OCI-LY7 (cell line): Measurements from ENCODE around the gene ASPRV1.

Experiments
- EZH2phosphoT487 ChIP-seq: fragments of 200-600 bp; sonication (generic); IDR thresholded peaks from 2 replicates; pipeline ENCODE4 v1.6.1; 2018; ENCODE audit warnings: low read depth, borderline replicate concordance, mild to moderate bottlenecking, mixed run types, antibody characterized with exemption, low read length, moderate library complexity, mixed read lengths
- TF ChIP-seq, protein P1 (sequence below): fragments of 200-600 bp; sonication (generic); conservative IDR thresholded peaks from 2 replicates; pipeline ENCODE4 v1.5.1; 2014; ENCODE audit warnings: mild to moderate bottlenecking, antibody characterized with exemption, low read length, moderate library complexity, mixed read lengths

DNA sequence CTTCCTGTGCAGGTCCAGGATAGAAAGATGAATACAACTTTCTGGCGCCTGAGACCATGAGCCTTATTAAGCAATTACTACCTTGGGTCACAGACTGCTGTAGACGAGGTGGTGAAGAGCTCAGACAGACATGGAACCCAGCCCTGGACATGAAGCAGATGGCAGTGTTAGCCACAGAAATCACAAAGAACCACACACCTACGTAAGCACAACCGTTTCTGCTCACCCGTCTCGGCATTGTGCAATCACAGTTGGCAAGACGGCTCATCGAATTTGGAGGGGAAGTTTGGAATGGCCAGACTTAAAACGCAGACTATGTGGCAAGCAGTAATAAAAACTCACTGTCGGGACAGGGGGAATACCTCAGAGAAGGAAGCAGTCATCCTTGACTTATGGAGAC, 24.3 kb upstream of the ASPRV1 start:
- TF ChIP-seq, protein P1, sequence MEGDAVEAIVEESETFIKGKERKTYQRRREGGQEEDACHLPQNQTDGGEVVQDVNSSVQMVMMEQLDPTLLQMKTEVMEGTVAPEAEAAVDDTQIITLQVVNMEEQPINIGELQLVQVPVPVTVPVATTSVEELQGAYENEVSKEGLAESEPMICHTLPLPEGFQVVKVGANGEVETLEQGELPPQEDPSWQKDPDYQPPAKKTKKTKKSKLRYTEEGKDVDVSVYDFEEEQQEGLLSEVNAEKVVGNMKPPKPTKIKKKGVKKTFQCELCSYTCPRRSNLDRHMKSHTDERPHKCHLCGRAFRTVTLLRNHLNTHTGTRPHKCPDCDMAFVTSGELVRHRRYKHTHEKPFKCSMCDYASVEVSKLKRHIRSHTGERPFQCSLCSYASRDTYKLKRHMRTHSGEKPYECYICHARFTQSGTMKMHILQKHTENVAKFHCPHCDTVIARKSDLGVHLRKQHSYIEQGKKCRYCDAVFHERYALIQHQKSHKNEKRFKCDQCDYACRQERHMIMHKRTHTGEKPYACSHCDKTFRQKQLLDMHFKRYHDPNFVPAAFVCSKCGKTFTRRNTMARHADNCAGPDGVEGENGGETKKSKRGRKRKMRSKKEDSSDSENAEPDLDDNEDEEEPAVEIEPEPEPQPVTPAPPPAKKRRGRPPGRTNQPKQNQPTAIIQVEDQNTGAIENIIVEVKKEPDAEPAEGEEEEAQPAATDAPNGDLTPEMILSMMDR = no peak
- no peak for TF ChIP-seq EZH2phosphoT487
